ENCODE results near the gene RNF4. TPM values are rescaled to one million over a fixed set of nuclear protein-coding genes. Genes with fewer than 3 reads are reported as not detected.
A peak's percentile ranks its signal among the peaks of the same experiment; 100 is the strongest.

Gene RNF4
- total RNA-seq, 2 experiments from 2014 or later: 65.0 to 76.5 TPM

DNA sequence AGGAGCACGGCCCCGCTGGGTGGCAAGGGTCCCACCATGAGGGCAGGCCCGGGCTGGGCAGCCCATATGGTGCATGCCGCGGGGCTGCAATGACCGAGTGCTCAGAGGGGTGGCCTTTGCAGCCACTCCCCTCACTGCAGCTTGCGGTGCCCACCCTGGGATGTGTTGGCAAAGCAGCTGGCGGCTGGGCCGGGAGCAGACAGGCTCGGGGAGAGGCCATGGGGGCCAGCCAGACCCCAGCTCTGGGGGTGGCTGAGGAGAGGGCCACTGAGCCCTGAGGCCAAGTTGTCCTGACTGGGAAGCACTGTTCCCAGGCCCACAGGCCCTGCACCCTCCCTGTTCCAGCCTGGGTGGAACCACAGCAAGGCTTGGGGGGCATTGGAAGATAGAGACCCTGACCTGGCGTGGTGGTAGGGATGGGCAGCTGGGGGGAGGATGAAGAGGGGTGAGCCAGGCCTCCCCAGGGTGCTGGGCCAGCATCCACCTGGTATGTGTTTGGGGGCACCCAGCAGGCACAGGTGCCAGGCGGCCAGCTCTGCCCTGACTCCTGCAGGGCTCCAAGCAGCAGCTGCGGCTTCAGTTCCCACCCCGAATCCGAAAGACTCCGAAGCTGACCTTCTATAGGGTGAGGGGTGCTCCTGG is 18.4 kb upstream of the RNF4 start:
- Histone ChIP-seq H3K79me2 (ENCODE audit: insufficient read depth, low read depth, low read length) (no peaks in the 10 kb centered on the region), H3K4me2 (ENCODE audit: low read length) (peak overlapping the region; percentile 7; the same call in 1 of the 2 replicates), H4K20me1 (ENCODE audit: insufficient read depth, low read length) (no peaks in the 10 kb centered on the region), H3K9me3 (ENCODE audit: low read length) (no peaks in the 10 kb centered on the region), H3K4me1 (ENCODE audit: insufficient read depth, low read length, poor library complexity, severe bottlenecking) (peaks cover 12% of the 10 kb centered on the region), H2AFZ (ENCODE audit: low read length) (no peak overlapping the region), H3K4me3 (ENCODE audit: low read depth, low read length, poor library complexity, severe bottlenecking) (no peak overlapping the region), H3K27ac (ENCODE audit: low read depth, low read length, poor library complexity, severe bottlenecking) (no peak overlapping the region), H3K9me2 (ENCODE audit: insufficient read depth, low read length) (no peaks in the 10 kb centered on the region), H3K36me3 (ENCODE audit: insufficient read depth, low read length) (no peaks in the 10 kb centered on the region)
- CTCF ChIA-PET (ENCODE audit: unreplicated experiment): no interaction called here
- no peak for TF ChIP-seq EZH2phosphoT487 (IDR thresholded peaks at IDR 0.05; ENCODE audit: borderline replicate concordance, low read depth, low read length)
- TF ChIP-seq, protein P1, sequence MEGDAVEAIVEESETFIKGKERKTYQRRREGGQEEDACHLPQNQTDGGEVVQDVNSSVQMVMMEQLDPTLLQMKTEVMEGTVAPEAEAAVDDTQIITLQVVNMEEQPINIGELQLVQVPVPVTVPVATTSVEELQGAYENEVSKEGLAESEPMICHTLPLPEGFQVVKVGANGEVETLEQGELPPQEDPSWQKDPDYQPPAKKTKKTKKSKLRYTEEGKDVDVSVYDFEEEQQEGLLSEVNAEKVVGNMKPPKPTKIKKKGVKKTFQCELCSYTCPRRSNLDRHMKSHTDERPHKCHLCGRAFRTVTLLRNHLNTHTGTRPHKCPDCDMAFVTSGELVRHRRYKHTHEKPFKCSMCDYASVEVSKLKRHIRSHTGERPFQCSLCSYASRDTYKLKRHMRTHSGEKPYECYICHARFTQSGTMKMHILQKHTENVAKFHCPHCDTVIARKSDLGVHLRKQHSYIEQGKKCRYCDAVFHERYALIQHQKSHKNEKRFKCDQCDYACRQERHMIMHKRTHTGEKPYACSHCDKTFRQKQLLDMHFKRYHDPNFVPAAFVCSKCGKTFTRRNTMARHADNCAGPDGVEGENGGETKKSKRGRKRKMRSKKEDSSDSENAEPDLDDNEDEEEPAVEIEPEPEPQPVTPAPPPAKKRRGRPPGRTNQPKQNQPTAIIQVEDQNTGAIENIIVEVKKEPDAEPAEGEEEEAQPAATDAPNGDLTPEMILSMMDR (conservative IDR thresholded peaks at IDR 0.05; ENCODE audit: low read length): no peak
- DNase-seq (ENCODE audit: low spot score): no peak
- intact Hi-C loops (cut with micrococcal nuclease; ENCODE audit: unreplicated experiment): no loop called here
- BruUV-seq (replicated peaks): no TSS peak
- POLR2A ChIA-PET: no interaction called here

DNA sequence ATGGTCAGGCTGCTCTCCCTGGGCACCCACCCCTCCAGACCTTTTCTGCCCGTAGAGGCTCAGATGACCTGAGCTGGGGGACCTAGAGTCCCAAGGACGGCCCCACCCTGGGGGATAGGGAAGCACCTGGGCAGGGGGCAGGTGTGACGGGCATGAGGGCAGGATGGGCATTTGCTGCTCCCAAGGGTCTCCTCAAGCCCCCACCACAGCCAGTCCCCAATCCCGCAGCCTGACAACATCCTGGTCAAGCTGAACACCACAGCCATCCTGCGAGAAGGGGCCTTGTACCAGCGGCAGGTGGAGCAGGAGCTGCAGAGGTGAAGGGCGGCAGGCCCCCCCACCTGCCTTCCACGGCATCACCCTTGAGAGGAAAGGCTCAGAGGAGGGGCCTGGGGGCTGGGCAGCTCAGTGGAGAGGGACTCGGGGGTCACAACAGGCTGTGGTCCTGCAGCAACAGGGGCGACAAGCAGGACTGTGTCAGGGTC is 17.8 kb upstream of the RNF4 start:
- DNase-seq (ENCODE audit: low spot score): no peak
- Histone ChIP-seq H3K4me2 (ENCODE audit: low read length) (no peak overlapping the region), H3K9me3 (ENCODE audit: low read length) (no peaks in the 10 kb centered on the region), H4K20me1 (ENCODE audit: insufficient read depth, low read length) (no peaks in the 10 kb centered on the region), H2AFZ (ENCODE audit: low read length) (no peak overlapping the region), H3K9me2 (ENCODE audit: insufficient read depth, low read length) (no peaks in the 10 kb centered on the region), H3K79me2 (ENCODE audit: insufficient read depth, low read depth, low read length) (no peaks in the 10 kb centered on the region), H3K27ac (ENCODE audit: low read depth, low read length, poor library complexity, severe bottlenecking) (no peak overlapping the region), H3K36me3 (ENCODE audit: insufficient read depth, low read length) (no peaks in the 10 kb centered on the region), H3K4me1 (ENCODE audit: insufficient read depth, low read length, poor library complexity, severe bottlenecking) (peaks cover 12% of the 10 kb centered on the region), H3K4me3 (ENCODE audit: low read depth, low read length, poor library complexity, severe bottlenecking) (no peak overlapping the region)
- intact Hi-C loops (cut with micrococcal nuclease; ENCODE audit: unreplicated experiment): no loop called here
- ChIA-PET CTCF (ENCODE audit: unreplicated experiment) (no interaction called here), POLR2A (no interaction called here)
- no TSS peak for BruUV-seq (replicated peaks)
- TF ChIP-seq EZH2phosphoT487 (IDR thresholded peaks at IDR 0.05; ENCODE audit: borderline replicate concordance, low read depth, low read length): no peak
- TF ChIP-seq, protein P1 (conservative IDR thresholded peaks at IDR 0.05; ENCODE audit: low read length): no peak

Measured in OCI-LY7 (cell line).